ENCODE results near the gene ITK. TPM values are rescaled to one million over a fixed set of nuclear protein-coding genes. Genes with fewer than 3 reads are reported as not detected.

ITK gene
- total and polyA plus RNA-seq, 2 donors (not counting 3 experiments of a cell fraction or from before 2014, with no cell fraction given), result not detected

DNA sequence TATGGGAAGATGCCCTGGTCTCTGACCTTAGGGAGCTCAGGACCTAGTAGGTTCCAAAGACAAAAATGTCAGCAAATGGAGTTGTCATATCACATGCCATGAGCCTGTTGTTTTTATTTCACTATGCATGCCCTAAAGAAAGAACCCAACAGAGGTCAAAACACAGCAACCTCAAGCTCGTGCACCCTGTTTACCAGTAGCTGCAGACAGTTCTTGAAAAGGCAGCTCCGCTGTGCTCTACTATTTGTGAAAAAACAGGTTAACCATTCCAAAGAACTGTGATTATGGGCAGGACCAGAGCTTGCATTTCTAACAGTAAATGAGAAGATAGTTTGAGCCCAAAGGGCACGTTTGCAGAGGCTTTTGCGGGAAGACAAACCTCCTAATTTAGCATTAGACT lies 22.8 kb downstream of the ITK start:
- Histone ChIP-seq H3K9me3 (replicated peaks; ENCODE audit: control insufficient read depth, insufficient read depth, low read length) (no peaks in the 10 kb centered on the region), H4K20me1 (replicated peaks; ENCODE audit: control insufficient read depth, extremely low read depth, insufficient read depth, low read length) (no peaks in the 10 kb centered on the region), H3K9me1 (replicated peaks; ENCODE audit: control insufficient read depth, extremely low read depth, insufficient read depth, low read length) (no peaks in the 10 kb centered on the region), H3K27me3 (ENCODE audit: control insufficient read depth in 2 of 2, insufficient read depth in 2 of 2, low read length in 2 of 2) (no peaks in the 10 kb centered on the region), H3K36me3 (ENCODE audit: control insufficient read depth in 2 of 2, extremely low read depth in 1 of 2, insufficient read depth in 2 of 2, low read length in 2 of 2) (no peaks in the 10 kb centered on the region), H3K79me2 (ENCODE audit: control insufficient read depth, insufficient read depth, low read length) (no peaks in the 10 kb centered on the region), H3K4me3 (replicated peaks in 1 of 3; ENCODE audit: insufficient read depth in 1 of 3, low read depth in 1 of 3, low read length in 3 of 3) (no peak overlapping the region), H2AFZ (ENCODE audit: low read depth, low read length) (no peak overlapping the region), H3K27ac (ENCODE audit: insufficient read depth, low read depth, low read length) (no peak overlapping the region), H3K4me1 (ENCODE audit: control insufficient read depth, extremely low read depth, insufficient read depth, low read length) (no peaks in the 10 kb centered on the region), H3K4me2 (ENCODE audit: insufficient read depth, low read length) (no peak overlapping the region), H3K9ac (replicated peaks; ENCODE audit: extremely low read depth, insufficient read depth, low read length) (no peak overlapping the region)
- ChIA-PET POLR2A (no interaction called here), CTCF (no interaction called here)
- dilution Hi-C loops (cut with MboI; ENCODE audit: extremely low pct_ligation_motif_present, low sequenced_read_pairs) (no loop called here), intact Hi-C loops (cut with micrococcal nuclease) (no loop called here)
- TF ChIP-seq POLR2A (IDR thresholded peaks at IDR 0.05; ENCODE audit: low read depth, low read length) (no peak), POLR2AphosphoS5 (IDR thresholded peaks at IDR 0.05; ENCODE audit: insufficient read depth, low read depth, low read length) (no peak), JUN (IDR thresholded peaks at IDR 0.05; ENCODE audit: borderline replicate concordance, insufficient read depth, insufficient read length, low read depth) (no peak), MYC (IDR thresholded peaks at IDR 0.05; ENCODE audit: low read depth, low read length) (no peak), GATA2 (IDR thresholded peaks at IDR 0.05; ENCODE audit: insufficient read depth, insufficient read length, low read depth, low read length) (no peak), FOS (IDR thresholded peaks at IDR 0.05; ENCODE audit: borderline replicate concordance, insufficient read depth, low read length) (no peak)
- no TSS peak for BruUV-seq (replicated peaks)
- FAIRE-seq (no peak), DNase-seq (ENCODE audit: low read depth, low spot score) (no peak)

- no peak overlapping the region for H3K9ac ChIP-seq (replicated peaks; ENCODE audit: extremely low read depth, insufficient read depth, low read length)
- dilution Hi-C loops (cut with MboI; ENCODE audit: extremely low pct_ligation_motif_present, low sequenced_read_pairs), result no loop called here
- H3K36me3 ChIP-seq (ENCODE audit: control insufficient read depth in 2 of 2, extremely low read depth in 1 of 2, insufficient read depth in 2 of 2, low read length in 2 of 2), result no peaks in the 10 kb centered on the region
- no TSS peak for BruUV-seq (replicated peaks)
- DNase-seq (ENCODE audit: low read depth, low spot score) (no peak), FAIRE-seq (no peak)
- no peaks in the 10 kb centered on the region for H3K27me3 ChIP-seq (ENCODE audit: control insufficient read depth in 2 of 2, insufficient read depth in 2 of 2, low read length in 2 of 2)
- POLR2A ChIA-PET, result no interaction called here
- no peaks in the 10 kb centered on the region for H3K9me1 ChIP-seq (replicated peaks; ENCODE audit: control insufficient read depth, extremely low read depth, insufficient read depth, low read length)
- no peak overlapping the region for H3K4me3 ChIP-seq (replicated peaks in 1 of 3; ENCODE audit: insufficient read depth in 1 of 3, low read depth in 1 of 3, low read length in 3 of 3)
- no peaks in the 10 kb centered on the region for H3K4me1 ChIP-seq (ENCODE audit: control insufficient read depth, extremely low read depth, insufficient read depth, low read length)
- intact Hi-C loops (cut with micrococcal nuclease), result no loop called here
- TF ChIP-seq, protein P1, sequence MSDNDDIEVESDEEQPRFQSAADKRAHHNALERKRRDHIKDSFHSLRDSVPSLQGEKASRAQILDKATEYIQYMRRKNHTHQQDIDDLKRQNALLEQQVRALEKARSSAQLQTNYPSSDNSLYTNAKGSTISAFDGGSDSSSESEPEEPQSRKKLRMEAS (IDR thresholded peaks at IDR 0.05; ENCODE audit: insufficient read depth, insufficient read length), result no peak
- TF ChIP-seq GATA2 (IDR thresholded peaks at IDR 0.05; ENCODE audit: insufficient read depth, insufficient read length, low read depth, low read length) (no peak), POLR2A (IDR thresholded peaks at IDR 0.05; ENCODE audit: low read depth, low read length) (no peak), POLR2AphosphoS5 (IDR thresholded peaks at IDR 0.05; ENCODE audit: insufficient read depth, low read depth, low read length) (no peak), FOS (IDR thresholded peaks at IDR 0.05; ENCODE audit: borderline replicate concordance, insufficient read depth, low read length) (no peak), MYC (IDR thresholded peaks at IDR 0.05; ENCODE audit: low read depth, low read length) (no peak), CTCF (IDR thresholded peaks at IDR 0.05; ENCODE audit: extremely low read depth in 1 of 2, insufficient read depth in 1 of 2, low read depth in 1 of 2, low read length in 2 of 2) (no peak), EZH2 (IDR thresholded peaks at IDR 0.05; ENCODE audit: borderline replicate concordance, low read depth, low read length, severe bottlenecking) (no peak), JUN (IDR thresholded peaks at IDR 0.05; ENCODE audit: borderline replicate concordance, insufficient read depth, insufficient read length, low read depth) (no peak)
- CTCF ChIA-PET, result no interaction called here
- H3K4me2 ChIP-seq (ENCODE audit: insufficient read depth, low read length), result no peak overlapping the region
- H2AFZ ChIP-seq (ENCODE audit: low read depth, low read length), result no peak overlapping the region
- H4K20me1 ChIP-seq (replicated peaks; ENCODE audit: control insufficient read depth, extremely low read depth, insufficient read depth, low read length), result no peaks in the 10 kb centered on the region
- no peak overlapping the region for H3K27ac ChIP-seq (ENCODE audit: insufficient read depth, low read depth, low read length)
- no peaks in the 10 kb centered on the region for H3K79me2 ChIP-seq (ENCODE audit: control insufficient read depth, insufficient read depth, low read length)
- H3K9me3 ChIP-seq (replicated peaks; ENCODE audit: control insufficient read depth, insufficient read depth, low read length), result no peaks in the 10 kb centered on the region
Measured at GRCh38 chr5:157204765-157205164, 24.1 kb downstream of the ITK start.

Data from endothelial cell of umbilical vein (primary cell).